Measurements from ENCODE around the gene RAD9A.
"Not testable (repeated sequence)": the region's sequence is repeated elsewhere in the genome, so short reads cannot be mapped to it uniquely, and the experiment has no call there.

Gene RAD9A

DNA sequence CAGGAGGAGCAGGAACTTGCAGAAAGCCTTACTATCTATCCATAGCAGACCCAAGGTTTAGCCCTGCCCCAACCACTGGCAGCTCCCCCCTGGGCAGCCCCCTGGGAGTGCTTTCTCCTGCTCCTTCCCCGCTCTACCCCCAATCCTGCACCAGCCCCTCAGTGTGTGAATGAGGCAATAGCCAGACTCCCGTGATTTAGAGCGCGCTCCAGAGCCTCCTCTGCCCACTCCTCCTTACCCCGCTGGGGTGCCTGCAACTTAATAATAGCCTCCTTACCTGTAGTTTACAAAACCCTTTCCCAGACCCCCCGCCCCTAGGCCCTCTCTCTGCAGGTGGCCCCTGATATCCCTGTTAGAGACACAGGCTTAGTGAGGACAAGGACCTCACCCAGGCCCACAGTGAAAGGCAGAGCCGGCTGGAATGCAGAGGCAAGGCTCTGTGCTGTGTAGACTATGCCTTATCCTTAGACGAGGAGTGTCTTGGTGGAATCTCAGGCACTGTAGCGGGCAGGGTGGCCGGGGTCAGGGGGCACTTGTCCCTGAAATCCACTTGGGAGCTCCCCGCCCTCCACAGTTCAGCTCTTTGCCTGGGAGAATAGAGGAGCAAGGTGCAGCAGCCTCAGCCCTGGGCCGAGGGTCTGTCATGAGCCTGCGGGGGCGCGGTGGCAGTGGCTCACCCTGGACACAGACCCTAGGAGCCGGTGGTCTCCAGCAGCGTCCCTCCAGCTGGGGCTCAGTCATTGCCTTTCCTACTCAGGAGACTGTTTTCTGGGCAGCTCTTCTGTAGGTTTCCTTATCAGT, 19.4 kb downstream of the RAD9A start:
- no peak for DNase-seq (ENCODE audit: low spot score)

DNA sequence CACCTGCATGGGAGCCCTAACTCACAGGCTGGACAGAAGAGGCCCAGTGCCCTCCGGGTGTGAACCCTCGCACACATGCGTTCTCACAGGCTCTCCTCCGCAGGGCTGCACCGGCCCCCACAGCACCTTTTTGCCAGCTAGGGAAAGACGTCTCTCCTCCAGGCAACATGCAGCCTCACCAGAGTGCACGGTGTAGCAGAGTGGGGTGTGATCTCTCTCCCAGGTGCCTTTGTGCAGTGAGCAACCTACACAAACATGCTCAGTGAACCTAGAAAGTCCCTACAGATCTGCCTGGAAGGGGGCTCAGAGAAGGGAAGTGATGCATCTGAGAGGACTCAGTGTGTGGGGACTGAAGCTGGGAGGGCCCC, 20.0 kb downstream of the RAD9A start:
- DNase-seq (ENCODE audit: low spot score) = no peak

DNA sequence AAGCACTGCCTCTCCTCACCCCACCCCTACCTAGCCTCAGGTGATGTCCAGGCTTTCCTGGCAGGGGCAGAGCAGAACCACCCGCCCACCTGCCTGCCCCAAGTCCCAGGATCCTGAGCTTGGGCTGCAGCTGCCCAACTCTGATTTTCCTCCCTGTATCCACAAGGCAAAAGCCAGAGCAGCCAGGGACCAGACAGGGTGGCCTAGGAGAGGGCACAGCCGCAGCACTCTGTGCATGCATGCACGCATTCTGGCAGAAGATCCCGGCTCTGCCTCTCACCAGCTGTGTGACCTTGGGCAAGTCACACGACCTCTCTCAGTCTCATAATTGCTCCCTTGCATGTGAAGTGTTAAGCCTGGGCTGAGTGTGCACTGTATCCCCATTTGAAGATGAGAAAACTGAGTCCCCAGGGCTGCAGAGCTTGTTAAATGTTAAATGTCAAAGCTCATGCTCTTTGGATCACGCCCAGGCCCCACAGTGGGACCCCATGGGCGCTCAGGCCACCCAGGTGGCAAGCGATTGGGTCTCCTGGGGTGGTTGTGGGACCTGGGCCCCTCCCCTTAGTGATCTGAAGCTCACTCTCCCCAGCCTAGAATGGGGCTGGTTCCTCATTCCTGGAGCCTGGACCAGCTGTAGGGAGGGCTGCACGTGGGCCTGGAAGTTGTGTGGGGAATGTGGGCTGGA, 20.9 kb downstream of the RAD9A start:
- no peak for DNase-seq (ENCODE audit: low spot score)

DNA sequence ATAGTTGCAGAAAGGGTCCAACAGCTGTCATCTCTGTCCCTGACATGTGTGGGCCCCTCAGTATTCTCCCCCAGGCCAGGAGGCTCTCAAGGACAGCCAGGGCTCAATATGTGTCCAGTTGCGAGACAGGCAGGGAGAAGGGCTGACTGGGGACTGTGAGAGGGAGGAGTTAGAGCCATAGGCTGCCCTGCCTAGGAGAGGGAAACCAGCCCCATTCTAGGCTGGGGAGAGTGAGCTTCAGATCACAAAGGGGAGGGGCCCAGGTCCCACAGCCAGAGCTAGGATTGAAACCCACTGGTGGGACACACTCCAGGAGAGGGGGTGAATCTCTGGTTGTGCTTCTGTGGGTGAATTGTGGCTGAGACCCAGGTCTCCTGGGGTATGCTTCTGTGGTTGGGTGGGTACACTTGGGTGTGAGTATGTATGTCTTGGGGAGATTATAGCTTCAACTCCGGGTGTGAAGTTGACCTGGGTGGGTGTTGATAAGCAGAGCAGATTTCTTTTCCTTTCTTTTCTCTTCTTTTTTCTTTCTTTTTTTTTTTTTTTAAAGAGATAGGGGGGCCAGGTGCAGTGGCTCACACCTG, 21.6 kb downstream of the RAD9A start:
- no peak for DNase-seq (ENCODE audit: low spot score)

DNA sequence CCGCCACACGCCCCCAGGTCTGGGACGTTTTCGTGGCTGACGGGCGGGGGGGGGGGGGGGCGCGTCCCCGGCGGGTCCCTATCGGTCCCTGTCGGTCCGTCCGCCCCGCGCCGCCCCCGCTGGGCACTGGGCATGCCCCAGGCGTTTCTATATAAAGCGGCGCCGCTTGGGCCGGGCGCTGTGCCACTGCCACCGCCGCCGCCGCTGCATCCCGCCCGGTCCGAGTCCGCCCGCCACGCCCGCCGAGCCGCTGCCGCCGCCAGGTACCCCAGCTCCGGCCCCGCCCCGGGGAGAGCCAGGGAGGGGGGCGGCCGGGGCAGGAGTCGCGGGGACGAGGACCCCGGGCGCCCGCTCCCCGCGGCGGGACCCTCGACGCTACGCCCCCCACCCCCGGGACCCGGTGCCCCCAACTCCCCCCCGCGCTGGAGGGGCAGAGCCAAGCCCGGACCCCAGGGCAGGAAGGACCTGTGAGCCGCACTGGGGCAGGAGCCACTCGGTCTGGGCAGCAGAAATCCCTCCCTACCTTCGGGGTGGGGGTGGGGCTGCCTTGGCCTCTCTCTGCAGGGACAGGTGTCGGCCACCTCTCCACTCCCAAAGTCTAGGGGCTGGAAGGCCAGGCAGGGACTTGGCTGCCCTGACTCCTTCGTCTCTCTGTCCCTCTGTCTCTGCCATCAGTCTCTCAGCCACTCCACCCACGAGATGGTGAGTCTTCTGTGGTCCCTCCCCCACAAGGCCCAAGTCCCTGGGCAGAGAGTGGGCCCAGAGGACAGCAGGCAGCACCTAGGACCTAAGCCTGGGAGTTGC, 23.9 kb downstream of the RAD9A start, which contains the start of gene CARNS1:
CARNS1 (plus strand) TSS at position 178 of the 804 bp plus-strand sequence; CDS start at position 700, 522 bp downstream.
- DNase-seq (ENCODE audit: low spot score) = no peak

DNA sequence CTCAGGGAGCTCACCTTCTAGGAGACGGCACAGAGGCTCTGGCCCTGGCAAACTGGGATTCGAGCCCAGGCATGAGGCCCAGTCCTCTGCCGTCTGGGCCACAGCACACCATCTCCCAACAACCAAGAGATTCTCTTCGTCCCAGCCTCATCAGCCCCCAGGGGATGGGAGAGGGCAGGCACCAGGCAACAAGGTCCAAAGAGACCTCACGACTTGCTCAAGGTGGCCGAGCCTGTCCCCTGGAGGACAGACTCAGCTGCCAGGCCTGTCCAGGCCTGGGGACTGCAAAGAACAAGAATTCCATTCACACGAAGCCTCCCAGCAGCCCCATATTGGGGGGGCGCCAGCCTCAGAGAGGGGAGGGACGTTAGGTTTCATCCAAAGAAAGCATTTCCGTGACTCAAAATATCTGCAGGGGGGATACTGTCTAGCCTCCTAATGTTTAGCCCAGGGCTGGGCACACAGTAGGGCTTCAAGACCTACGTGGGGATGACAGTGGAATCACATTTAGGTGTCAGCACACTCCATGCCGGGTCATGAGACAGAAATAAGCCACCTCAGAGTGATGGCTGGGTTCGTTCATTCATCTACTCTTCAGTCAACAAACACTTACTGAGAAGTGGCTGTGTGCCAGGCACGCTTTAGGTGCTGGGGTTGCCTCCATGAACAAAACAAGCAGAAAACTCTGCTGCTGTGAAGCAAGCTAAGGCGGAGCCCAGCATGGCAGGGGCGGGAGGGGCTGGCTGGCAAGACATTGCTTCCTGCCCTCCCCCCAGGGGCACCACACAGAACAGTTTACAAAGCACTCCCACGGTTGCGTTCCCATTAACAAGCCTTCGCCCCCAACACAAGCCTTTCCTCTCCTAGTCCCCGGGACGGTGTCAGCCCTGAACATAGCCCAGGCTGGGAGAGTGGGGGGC, 24.9 kb downstream of the RAD9A start:
- no peak for DNase-seq (ENCODE audit: low spot score)

DNA sequence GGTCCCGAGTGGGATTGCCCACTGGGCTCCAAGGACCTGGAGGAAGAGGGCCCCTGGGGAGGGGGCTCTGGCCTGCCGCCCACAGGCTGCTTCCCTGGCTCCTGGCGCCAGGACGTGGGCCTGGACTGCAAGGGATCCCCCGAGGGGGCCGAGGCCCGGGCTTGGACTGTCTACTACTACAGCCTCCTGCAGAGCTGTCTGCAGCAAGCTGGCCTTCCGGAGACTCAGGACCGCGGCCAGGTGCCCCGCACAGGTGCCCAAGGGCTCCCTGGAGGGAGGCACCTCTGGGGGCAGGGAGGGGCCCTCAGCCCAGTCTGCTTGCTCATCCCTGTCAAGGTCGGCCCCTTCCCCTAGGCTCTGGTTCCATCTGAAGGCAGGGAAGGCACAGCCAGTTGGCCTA, 25.6 kb downstream of the RAD9A start:
- DNase-seq (ENCODE audit: low spot score) = no peak

DNA sequence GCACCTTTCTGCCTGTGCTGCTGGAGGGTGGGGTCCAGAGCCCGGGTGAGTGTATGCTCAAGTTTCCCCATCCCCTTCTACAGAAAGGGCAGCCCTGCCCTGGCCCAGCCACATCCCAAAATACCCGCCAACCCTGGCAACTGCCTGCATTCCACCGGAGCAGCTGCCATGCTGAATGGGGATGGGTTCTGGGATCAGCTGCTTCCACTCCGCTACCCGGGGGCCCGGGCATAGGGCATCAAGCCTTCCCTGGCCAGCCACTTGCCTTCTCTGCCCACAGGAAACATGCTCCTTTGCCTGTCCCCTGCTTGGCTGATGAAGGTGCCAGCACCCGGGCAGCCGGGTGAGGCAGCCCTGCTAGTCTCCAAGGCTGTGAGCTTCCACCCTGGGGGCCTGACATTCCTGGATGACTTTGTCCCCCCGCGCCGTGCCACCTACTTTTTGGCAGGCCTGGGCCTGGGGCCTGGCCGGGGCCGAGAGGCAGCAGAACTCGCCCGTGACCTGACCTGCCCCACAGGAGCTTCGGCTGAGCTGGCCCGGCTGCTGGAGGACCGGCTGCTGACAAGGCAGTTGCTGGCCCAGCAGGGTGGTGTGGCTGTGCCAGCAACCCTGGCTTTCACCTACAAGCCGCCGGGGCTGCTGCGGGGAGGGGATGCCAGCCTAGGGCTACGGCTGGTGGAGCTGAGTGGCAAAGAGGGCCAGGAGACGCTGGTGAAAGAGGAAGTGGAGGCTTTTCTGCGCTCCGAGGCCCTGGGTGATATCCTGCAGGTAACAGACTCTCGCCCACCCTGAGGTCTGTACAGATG, 26.9 kb downstream of the RAD9A start:
- no peak for DNase-seq (ENCODE audit: low spot score)

DNA sequence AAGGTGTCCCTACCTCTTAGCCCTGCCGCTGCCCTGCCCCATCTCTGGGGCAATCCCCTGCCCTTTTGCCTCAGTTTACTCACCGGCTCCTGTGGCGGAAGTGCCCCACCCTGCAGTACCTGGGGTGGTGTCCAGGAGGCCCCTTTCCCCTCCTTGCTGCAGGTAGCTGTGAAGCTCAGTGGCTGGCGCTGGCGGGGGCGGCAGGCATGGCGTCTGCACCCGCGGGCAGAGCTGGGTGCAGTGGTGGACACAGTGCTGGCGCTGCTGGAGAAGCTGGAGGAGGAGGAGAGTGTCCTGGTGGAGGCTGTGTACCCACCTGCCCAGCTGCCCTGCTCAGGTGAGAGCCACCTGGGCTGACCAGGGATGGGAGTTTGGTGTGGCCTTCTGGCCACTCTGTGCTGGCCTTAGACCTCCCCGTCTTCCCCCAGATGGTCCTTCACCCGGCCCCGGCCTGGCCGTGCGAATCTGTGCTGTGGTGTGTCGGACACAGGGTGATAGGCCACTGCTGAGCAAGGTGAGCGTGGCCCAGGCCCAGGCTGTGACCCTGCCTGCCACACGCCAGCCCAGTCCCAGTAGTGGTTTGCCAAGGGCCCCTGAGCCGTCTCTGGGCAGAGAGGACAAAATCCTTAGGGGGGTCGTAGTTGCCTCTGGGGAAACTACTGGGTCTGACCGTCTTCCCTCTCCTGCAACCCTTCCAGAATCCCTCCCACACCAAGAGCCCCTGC, 27.7 kb downstream of the RAD9A start:
- DNase-seq (ENCODE audit: low spot score) = no peak

DNA sequence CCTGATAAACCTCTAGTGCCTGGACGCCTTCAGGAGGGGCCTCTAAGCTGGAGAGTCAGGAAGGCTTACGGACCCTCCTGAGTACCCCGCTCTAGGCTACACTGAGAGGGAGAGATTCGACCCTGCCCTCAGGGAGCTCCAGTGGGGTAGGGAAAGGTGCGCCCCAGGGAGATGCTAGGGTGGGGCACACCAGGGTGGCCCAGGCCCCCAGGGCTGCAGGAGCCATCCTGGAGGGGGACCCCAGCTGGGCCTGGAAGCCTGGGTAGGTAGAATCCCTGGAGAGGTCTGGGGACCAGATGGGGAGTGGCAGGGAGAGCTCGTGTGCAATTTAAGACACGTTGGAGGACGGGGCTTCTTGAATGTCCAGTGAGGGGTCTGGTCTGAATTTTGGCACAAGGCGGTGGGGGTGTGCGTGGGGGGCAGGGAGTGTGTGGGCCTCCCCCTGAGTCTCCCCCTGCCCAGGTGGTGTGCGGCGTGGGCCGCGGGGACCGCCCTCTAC, 28.4 kb downstream of the RAD9A start:
- DNase-seq (ENCODE audit: low spot score) = no peak

DNA sequence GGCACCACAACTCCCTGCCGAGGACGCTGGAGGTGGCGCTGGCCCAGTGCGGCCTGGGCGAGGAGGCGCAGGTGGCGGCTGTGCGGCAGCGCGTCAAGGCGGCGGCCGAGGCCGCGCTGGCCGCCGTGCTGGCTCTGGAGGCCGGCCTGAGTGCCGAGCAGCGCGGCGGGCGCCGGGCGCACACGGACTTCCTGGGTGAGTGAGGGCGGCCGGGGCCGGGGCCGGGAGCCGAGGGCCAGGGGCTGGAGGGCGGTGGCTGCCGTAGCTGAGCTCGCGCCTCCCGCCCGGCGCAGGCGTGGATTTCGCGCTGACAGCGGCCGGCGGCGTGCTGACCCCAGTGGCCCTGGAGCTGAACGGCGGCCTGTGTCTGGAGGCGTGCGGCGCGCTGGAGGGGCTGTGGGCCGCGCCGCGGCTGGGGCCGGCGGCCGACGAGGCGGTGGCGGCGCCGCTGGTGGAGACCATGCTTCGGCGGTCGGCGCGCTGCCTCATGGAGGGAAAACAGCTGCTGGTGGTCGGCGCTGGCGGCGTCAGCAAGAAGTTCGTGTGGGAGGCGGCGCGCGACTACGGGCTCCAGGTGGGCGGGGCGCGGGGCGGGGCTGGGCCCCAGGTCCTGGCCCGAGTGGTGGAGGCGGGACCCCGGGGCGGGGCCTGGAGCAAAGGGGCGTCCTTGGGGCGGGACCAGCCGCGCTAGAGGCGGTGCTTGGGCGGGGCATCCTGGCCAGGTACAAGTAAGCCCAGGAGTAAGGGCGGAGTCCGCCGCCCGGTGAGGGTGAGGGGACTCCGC, 29.1 kb downstream of the RAD9A start:
- peak; percentile 98 for DNase-seq (ENCODE audit: low spot score)

DNA sequence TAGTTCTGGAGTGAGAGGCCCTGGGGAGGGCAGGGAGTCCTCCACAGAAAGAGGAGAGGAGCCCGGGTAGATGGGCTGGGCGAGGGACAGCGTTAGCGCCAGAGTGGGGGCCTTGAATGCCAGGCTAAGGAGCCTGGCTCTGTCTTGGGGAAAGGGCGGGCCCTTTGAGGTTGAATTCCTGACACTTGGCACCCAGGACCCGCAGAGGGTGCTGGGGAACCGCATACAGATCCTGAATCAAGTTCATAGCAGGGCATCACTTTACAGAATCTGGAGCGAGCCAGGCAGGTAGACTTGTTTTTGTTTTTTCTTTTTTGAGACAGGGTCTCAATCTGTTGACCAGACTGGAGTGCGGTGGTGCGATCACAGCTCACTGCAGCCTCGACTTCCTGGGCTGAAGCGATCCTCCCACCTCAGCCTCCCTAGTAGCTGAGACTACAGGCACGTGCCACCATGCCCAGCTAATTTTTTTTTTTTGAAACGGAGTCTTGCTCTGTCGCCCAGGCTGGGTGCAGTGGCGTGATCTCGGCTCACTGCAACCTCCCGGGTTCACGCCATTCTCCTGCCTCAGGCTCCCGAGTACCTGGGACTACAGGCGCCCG, 29.7 kb downstream of the RAD9A start:
- DNase-seq (ENCODE audit: low spot score) = no peak

DNA sequence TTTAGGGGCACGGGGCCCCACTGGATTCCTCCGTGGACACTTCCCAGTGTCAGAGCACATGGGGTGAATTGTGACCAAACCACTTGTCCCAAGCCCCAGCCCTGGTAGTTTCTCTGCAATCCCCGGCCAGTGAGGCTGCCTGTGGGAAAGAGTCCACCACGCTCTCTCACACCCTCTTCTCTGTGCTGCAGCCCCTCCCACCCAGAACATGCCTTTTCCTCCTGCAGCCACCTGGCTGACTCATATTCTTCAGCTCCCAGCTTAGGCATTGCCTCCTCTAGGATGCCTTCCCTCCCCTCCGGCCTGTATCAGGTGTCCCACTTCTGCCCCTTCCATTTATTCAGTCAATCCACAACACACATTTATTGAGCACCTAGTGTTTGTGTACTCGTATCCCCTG, 31.1 kb downstream of the RAD9A start:
- no peak for DNase-seq (ENCODE audit: low spot score)

DNA sequence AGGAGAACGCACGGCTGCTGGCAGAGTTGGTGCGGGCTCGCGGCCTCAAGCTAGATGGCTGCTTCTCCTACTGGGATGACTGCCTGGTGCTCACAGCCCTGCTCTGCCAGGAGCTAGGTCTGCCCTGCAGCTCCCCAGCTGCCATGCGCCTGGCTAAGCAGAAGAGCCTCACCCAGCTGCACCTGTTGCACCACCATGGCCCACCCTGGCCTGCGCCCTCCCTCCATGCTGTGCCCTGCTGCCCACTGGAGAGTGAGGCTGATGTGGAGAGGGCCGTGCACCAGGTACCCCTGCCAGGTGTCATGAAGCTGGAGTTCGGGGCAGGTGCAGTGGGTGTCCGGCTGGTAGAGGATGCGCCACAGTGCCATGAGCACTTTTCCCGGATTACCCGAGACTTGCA, 31.7 kb downstream of the RAD9A start:
- no peak for DNase-seq (ENCODE audit: low spot score)

DNA sequence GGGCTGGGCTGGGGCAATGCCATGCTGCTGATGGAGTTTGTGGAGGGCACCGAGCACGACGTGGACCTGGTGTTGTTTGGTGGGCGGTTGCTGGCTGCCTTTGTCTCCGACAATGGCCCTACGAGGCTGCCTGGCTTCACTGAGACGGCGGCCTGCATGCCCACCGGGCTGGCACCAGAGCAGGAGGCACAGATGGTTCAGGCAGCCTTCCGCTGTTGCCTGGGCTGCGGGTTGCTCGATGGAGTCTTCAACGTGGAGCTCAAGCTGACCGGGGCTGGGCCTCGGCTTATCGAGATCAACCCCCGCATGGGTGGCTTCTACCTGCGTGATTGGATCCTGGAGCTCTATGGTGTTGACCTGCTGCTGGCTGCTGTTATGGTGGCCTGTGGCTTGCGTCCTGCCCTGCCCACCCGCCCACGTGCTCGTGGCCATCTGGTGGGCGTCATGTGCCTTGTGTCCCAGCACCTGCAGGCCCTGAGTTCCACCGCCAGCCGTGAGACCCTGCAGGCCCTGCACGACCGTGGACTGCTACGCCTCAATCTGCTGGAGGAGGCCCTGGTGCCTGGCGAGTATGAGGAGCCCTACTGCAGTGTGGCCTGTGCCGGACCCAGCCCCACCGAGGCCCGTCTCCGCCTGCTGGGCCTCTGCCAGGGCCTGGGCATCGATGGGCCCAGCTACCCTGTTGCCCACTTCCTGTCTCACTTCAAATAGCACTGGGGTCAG, 32.3 kb downstream of the RAD9A start:
- DNase-seq (ENCODE audit: low spot score) = no peak

DNA sequence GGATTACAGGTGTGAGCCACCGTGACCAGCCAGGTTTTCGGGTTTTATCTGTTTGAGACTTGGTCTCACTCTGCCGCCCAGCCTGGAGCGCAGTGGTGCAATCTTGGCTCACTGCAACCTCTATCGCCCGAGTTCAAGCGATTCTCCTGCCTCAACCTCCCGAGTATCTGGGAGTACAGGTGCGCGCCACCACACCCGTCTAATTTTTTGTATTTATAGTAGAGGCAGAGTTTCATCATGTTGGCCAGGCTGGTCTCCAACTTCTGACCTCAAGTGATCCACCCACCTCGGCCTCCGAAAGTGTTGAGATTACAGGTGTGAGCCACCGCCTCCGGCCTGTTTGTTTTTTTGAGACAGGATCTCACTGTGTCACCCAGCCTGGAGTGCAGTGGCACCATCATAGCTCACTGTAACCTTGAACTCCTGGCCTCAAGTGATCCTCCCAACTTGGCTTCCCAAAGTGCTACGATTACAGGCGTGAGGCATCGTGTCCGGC, 35.6 kb downstream of the RAD9A start:
- DNase-seq (ENCODE audit: low spot score) = not testable (repeated sequence)
